A673 (cell line): Measurements from ENCODE around the gene PIK3CD. TPM values are rescaled to one million over a fixed set of nuclear protein-coding genes. Genes with fewer than 3 reads are reported as not detected.

Source experiments
- BruUV-seq: library from RNA; stranded (reverse); fragments of 400-500 nt; replicated peaks from 2 replicates; lab custom pipeline; 2021; lab: Mats Ljungman, UMichigan
- CTCF ChIA-PET: fragments of 300-600 bp; sonication (Branson Sonifier 250); formaldehyde crosslinking; loops from one replicate; lab custom pipeline; 2022; ENCODE audit warnings: antibody characterized with exemption; lab: Charles Lee
- POLR2A ChIA-PET: fragments of 300-600 bp; sonication (Branson Sonifier 250); formaldehyde crosslinking; loops from one replicate; lab custom pipeline; 2022; ENCODE audit warnings: antibody characterized with exemption; ENCODE audit not compliant: low non-redundant PET; lab: Charles Lee
- DNase-seq: peaks from one replicate; pipeline ENCODE4 v3.0.0-alpha.2; 2015; ENCODE audit warnings: low spot score
- H3K27ac ChIP-seq: fragments of 200-600 bp; sonication (generic); 2 replicates; pipeline ENCODE4 v1.5.1; 2016; ENCODE audit warnings: mixed run types, low read depth, mild to moderate bottlenecking, mixed read lengths, antibody characterized with exemption, low read length; ENCODE audit not compliant: poor library complexity, severe bottlenecking
- H3K27me3 ChIP-seq: fragments of 200-600 bp; sonication (generic); replicated peaks from 2 replicates; pipeline ENCODE4 v1.6.1; 2017; ENCODE audit warnings: mixed run types, low read depth, mild to moderate bottlenecking, mixed read lengths, antibody characterized with exemption, low read length; ENCODE audit not compliant: insufficient read depth, poor library complexity
- H3K36me3 ChIP-seq: fragments of 200-600 bp; sonication (generic); 2 replicates; pipeline ENCODE4 v1.6.1; 2016; ENCODE audit warnings: mixed run types, mild to moderate bottlenecking, mixed read lengths, antibody characterized with exemption, low read length; ENCODE audit not compliant: insufficient read depth, poor library complexity, severe bottlenecking
- H3K4me1 ChIP-seq: fragments of 200-600 bp; sonication (generic); 2 replicates; pipeline ENCODE4 v1.6.1; 2017; ENCODE audit warnings: mixed run types, mild to moderate bottlenecking, mixed read lengths, antibody characterized with exemption, low read length; ENCODE audit not compliant: insufficient read depth, poor library complexity, severe bottlenecking
- H3K4me3 ChIP-seq: fragments of 200-600 bp; sonication (generic); 2 replicates; pipeline ENCODE4 v1.5.1; 2016; ENCODE audit warnings: low read depth, mixed run types, mild to moderate bottlenecking, mixed read lengths, low read length; ENCODE audit not compliant: poor library complexity, severe bottlenecking
- H3K9me3 ChIP-seq: fragments of 200-600 bp; sonication (generic); 2 replicates; pipeline ENCODE4 v1.6.1; 2016; ENCODE audit warnings: mixed run types, low read depth, mild to moderate bottlenecking, mixed read lengths, antibody characterized with exemption, low read length; ENCODE audit not compliant: poor library complexity, severe bottlenecking
- EZH2 ChIP-seq: fragments of 200-600 bp; sonication (generic); IDR thresholded peaks from 2 replicates; pipeline ENCODE4 v1.6.1; 2017; ENCODE audit warnings: borderline replicate concordance, low read depth, mild to moderate bottlenecking, mixed read lengths, antibody characterized with exemption, low read length; ENCODE audit not compliant: poor library complexity, severe bottlenecking
- intact Hi-C: fragments of 100-400 bp; cut with micrococcal nuclease; formaldehyde crosslinking; loops from one replicate; pipeline ENCODE4 v1.10.0; 2022; ENCODE audit not compliant: unreplicated experiment
- total RNA-seq: library from RNA; stranded (reverse); gene quantifications from 2 replicates; pipeline ENCODE4 v1.2.3, GENCODE V29; 2021
- TF ChIP-seq, protein P1 (sequence below): fragments of 300-800, 200-600 bp; sonication (generic); conservative IDR thresholded peaks from 2 replicates; pipeline ENCODE4 v1.5.1; 2017; ENCODE audit warnings: low read depth, mild to moderate bottlenecking, antibody characterized with exemption, low read length, moderate library complexity, mixed read lengths

The PIK3CD gene
- total RNA-seq, 1 experiment from 2014 or later, result 2.1 TPM

DNA sequence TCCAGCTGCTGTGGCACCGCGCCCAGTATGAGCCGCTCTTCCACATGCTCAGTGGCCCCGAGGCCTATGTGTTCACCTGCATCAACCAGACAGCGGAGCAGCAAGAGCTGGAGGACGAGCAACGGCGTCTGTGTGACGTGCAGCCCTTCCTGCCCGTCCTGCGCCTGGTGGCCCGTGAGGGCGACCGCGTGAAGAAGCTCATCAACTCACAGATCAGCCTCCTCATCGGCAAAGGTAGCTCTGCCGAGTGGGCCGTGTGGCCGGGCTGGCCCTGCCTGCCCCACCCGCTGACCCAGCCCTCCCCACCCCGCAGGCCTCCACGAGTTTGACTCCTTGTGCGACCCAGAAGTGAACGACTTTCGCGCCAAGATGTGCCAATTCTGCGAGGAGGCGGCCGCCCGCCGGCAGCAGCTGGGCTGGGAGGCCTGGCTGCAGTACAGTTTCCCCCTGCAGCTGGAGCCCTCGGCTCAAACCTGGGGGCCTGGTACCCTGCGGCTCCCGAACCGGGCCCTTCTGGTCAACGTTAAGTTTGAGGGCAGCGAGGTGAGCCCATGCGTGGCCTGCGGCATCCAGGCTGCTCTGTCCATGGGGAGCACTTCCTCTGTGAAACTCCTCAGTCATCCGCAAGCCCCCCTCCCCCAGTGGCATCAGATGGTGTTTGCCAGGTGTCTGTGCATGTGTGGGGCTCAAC lies 64.2 kb downstream of the PIK3CD start:
- no peaks in the 10 kb centered on the region for H3K36me3 ChIP-seq
- H3K4me1 ChIP-seq, result peaks cover 9% of the 10 kb centered on the region
- intact Hi-C loops, result no loop called here
- no peaks in the 10 kb centered on the region for H3K9me3 ChIP-seq
- no peak for DNase-seq
- no TSS peak for BruUV-seq
- H3K4me3 ChIP-seq, result no peak overlapping the region
- no peaks in the 10 kb centered on the region for H3K27me3 ChIP-seq
- POLR2A ChIA-PET, result no interaction called here
- TF ChIP-seq EZH2, result no peak
- no peak overlapping the region for H3K27ac ChIP-seq
- CTCF ChIA-PET, result no interaction called here

DNA sequence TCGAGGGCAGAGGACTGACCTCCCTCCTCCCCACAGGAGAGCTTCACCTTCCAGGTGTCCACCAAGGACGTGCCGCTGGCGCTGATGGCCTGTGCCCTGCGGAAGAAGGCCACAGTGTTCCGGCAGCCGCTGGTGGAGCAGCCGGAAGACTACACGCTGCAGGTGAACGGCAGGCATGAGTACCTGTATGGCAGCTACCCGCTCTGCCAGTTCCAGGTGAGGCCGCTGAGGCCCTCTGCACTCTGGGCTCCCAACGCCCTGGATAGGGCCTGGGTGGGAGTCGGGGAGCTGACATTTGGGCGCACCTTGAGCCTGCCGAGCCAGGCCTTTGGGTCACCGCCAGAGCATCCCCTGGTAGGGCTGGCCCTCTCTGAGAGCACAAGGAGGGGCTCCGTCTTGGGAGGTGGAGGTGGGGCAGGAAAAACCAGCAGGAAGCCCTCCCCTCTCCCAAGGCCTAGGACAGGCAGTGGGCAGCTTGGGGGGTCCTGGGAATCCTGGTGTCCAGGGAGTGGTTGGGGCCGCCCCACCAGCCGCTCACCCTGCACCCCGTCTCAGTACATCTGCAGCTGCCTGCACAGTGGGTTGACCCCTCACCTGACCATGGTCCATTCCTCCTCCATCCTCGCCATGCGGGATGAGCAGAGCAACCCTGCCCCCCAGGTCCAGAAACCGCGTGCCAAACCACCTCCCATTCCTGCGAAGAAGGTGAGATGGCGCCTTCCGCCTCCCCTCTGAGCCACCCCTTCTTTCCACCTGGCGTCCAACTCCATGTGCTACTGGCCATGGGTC lies 65.1 kb downstream of the PIK3CD start:
- no peak overlapping the region for H3K4me3 ChIP-seq
- TF ChIP-seq EZH2, result no peak
- TF ChIP-seq, protein P1, sequence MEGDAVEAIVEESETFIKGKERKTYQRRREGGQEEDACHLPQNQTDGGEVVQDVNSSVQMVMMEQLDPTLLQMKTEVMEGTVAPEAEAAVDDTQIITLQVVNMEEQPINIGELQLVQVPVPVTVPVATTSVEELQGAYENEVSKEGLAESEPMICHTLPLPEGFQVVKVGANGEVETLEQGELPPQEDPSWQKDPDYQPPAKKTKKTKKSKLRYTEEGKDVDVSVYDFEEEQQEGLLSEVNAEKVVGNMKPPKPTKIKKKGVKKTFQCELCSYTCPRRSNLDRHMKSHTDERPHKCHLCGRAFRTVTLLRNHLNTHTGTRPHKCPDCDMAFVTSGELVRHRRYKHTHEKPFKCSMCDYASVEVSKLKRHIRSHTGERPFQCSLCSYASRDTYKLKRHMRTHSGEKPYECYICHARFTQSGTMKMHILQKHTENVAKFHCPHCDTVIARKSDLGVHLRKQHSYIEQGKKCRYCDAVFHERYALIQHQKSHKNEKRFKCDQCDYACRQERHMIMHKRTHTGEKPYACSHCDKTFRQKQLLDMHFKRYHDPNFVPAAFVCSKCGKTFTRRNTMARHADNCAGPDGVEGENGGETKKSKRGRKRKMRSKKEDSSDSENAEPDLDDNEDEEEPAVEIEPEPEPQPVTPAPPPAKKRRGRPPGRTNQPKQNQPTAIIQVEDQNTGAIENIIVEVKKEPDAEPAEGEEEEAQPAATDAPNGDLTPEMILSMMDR, result no peak
- no peaks in the 10 kb centered on the region for H3K36me3 ChIP-seq
- ChIA-PET CTCF (no interaction called here), POLR2A (no interaction called here)
- peaks cover 9% of the 10 kb centered on the region for H3K4me1 ChIP-seq
- intact Hi-C loops, result no loop called here
- H3K27ac ChIP-seq, result no peak overlapping the region
- BruUV-seq, result no TSS peak
- no peak for DNase-seq
- H3K9me3 ChIP-seq, result no peaks in the 10 kb centered on the region
- H3K27me3 ChIP-seq, result no peaks in the 10 kb centered on the region

DNA sequence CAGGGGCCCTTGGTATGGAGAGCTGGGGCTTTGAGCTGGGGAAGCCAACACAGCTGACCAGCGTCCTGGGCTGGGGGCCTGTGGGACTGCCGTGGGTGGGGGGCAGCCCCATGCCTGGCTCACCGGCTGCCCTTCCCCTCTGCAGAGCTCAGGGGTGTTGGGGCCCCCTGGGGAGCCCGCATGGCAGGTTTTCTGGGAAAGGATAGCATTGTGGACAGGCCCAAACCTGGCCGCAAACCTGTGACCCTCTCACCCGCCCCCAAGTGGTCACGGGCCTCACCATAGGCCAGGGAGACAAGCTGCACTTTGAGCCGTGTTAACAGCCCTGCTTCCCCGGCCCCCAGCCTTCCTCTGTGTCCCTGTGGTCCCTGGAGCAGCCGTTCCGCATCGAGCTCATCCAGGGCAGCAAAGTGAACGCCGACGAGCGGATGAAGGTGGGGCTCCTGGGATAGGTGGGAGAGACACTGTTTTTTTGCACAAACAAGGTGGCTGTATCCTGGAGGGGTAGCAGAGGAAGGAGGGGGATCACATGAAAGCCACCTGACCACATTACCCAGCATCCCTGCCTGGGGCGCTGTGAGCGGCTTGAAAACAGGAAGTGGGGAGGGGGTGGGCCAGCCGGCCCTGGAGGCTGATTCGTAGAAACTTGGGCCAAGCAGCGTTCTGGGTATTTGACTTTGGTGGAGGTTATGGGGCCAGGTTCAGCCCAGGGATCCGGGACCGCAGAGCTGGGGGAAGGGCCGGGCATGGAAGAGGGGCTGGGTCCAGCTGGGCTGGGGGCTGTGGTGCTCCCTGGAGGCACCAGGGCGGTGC lies 65.9 kb downstream of the PIK3CD start:
- Histone ChIP-seq H3K4me3 (no peak overlapping the region), H3K36me3 (no peaks in the 10 kb centered on the region), H3K4me1 (peaks cover 9% of the 10 kb centered on the region), H3K9me3 (no peaks in the 10 kb centered on the region), H3K27ac (no peak overlapping the region), H3K27me3 (no peaks in the 10 kb centered on the region)
- POLR2A ChIA-PET, result no interaction called here
- TF ChIP-seq, protein P1, result no peak
- CTCF ChIA-PET, result no interaction called here
- DNase-seq, result no peak
- no TSS peak for BruUV-seq
- intact Hi-C loops, result no loop called here
